Lung (tissue), 12 donors: ENCODE data around the gene HMCN2. TPM values are rescaled to one million over a fixed set of nuclear protein-coding genes. Genes with fewer than 3 reads are reported as not detected.

ENCODE experiments used
- ATAC-seq: fragments of 200-7000 bp; cut with Tn5 transposase; one replicate; pipeline ENCODE4 v1.9.1; 2020; ENCODE audit warnings: moderate number of reproducible peaks; ENCODE audit not compliant: insufficient read depth, low FRiP score
- DNase-seq, 3 donors: peaks; one replicate each; pipeline ENCODE4 v3.0.0-alpha.2; 2013 to 2017
- H3K27ac ChIP-seq, 2 donors: one replicate each; pipeline ENCODE4 v1.5.1; 2013; ENCODE audit warnings: mild to moderate bottlenecking in 2 of 2, moderate library complexity in 2 of 2, control low read depth in 1 of 2, inconsistent platforms in 1 of 2, low read depth in 1 of 2, low read length in 1 of 2
- H3K27me3 ChIP-seq, 3 donors: one replicate each; pipeline ENCODE4 v1.5.1; 2013; ENCODE audit warnings: low read length in 2 of 3; ENCODE audit not compliant: control insufficient read depth in 3 of 3, insufficient read depth in 3 of 3
- H3K36me3 ChIP-seq, 4 donors: one replicate each; pipeline ENCODE4 v1.5.1; 2013; ENCODE audit warnings: low read length in 4 of 4, mild to moderate bottlenecking in 1 of 4, moderate library complexity in 1 of 4; ENCODE audit not compliant: control insufficient read depth in 4 of 4, insufficient read depth in 4 of 4
- H3K4me1 ChIP-seq, 5 donors: one replicate each; pipeline ENCODE4 v1.5.1; 2013; ENCODE audit warnings: low read length in 5 of 5, mild to moderate bottlenecking in 2 of 5, moderate library complexity in 1 of 5; ENCODE audit not compliant: control insufficient read depth in 5 of 5, insufficient read depth in 5 of 5
- H3K4me3 ChIP-seq: one replicate; pipeline ENCODE4 v1.5.1; 2013; ENCODE audit warnings: mild to moderate bottlenecking, control low read depth, moderate library complexity
- H3K9ac ChIP-seq, 2 donors: one replicate each; pipeline ENCODE4 v1.5.1; 2013; ENCODE audit warnings: low read length in 2 of 2, control low read depth in 1 of 2; ENCODE audit not compliant: insufficient read depth in 1 of 2
- H3K9me3 ChIP-seq, 4 donors: one replicate each; pipeline ENCODE4 v1.5.1; 2013; ENCODE audit warnings: low read length in 3 of 4, mild to moderate bottlenecking in 1 of 4, moderate library complexity in 1 of 4; ENCODE audit not compliant: control insufficient read depth in 4 of 4, insufficient read depth in 3 of 4
- WGBS, 2 donors: extraction: QIAGEN DNeasy Blood & Tissue Kit; methylation state at CpG; one replicate each; pipeline ENCODE4 v1.1.7; 2013; 5-methylcytosine and 5-hydroxymethylcytosine counted together
- polyA plus RNA-seq, 2 donors: library from polyadenylated mRNA; stranded (reverse); fragments of 200-250 nt; gene quantifications; one replicate each; pipeline ENCODE4 v1.2.1, GENCODE V29; 2013
- total RNA-seq, 2 donors: library from RNA; depleted of rRNA in 1 of 2; stranded (reverse); fragments of >200 nt in 1 of 2; gene quantifications; one replicate each; pipeline ENCODE4 v1.2.1, GENCODE V29; 2014 to 2021
- TF ChIP-seq, protein P1 (sequence below): IDR thresholded peaks from 2 replicates; pipeline ENCODE4 v1.5.1; 2012; ENCODE audit warnings: mild to moderate bottlenecking; ENCODE audit errors: control extremely low read depth, extremely low read depth
- donor health status: control.
- donor health status: control.
- donor health status: Bipolar disorder and iron deficiency.
- donor health status: healthy.
- donor health status: DM: yes; HTN: yes; CAD: no.

The HMCN2 gene
- total and polyA plus RNA-seq, 4 donors, result 2.1 to 5.2 (median 3.7) TPM

DNA sequence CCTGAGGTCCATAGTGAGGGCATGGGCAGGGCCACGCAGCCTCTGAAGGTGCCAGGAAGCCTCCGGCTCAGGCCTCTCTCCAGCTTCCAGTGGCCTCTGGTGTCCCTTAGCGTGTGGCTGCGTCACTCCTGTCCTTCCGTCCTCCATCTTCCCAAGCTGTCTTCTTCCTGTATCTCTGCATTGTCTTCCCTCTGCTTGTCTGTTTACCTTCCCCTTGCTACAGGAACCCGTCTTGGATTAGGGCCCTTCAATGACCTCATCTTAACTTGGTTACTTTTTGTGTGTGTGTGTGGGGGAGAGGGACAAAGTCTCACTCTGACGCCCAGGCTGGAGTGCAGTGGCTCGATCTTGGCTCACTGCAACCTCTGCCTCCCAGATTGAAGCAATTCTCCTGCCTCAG, 193.6 kb downstream of the HMCN2 start:
- no peaks in the 10 kb centered on the region for H3K9me3 ChIP-seq
- H3K9ac ChIP-seq, result no peak overlapping the region
- ATAC-seq (no peak), DNase-seq (no peak)
- H3K4me1 ChIP-seq, result peaks cover 0 to 5% (median 0%) of the 10 kb centered on the region in 5 donors
- no peak overlapping the region for H3K4me3 ChIP-seq
- TF ChIP-seq, protein P1, sequence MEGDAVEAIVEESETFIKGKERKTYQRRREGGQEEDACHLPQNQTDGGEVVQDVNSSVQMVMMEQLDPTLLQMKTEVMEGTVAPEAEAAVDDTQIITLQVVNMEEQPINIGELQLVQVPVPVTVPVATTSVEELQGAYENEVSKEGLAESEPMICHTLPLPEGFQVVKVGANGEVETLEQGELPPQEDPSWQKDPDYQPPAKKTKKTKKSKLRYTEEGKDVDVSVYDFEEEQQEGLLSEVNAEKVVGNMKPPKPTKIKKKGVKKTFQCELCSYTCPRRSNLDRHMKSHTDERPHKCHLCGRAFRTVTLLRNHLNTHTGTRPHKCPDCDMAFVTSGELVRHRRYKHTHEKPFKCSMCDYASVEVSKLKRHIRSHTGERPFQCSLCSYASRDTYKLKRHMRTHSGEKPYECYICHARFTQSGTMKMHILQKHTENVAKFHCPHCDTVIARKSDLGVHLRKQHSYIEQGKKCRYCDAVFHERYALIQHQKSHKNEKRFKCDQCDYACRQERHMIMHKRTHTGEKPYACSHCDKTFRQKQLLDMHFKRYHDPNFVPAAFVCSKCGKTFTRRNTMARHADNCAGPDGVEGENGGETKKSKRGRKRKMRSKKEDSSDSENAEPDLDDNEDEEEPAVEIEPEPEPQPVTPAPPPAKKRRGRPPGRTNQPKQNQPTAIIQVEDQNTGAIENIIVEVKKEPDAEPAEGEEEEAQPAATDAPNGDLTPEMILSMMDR, result no peak
- H3K27ac ChIP-seq, result peak overlapping the region in 1 of 2 donors; percentile 7
- peaks cover 0 to under 1% (median 0%) of the 10 kb centered on the region in 4 donors for H3K36me3 ChIP-seq
- 66 to 68% methylated on average over 8 of the region's 8 CpGs for WGBS, 2 donors
- H3K27me3 ChIP-seq, result peaks cover 0 to 3% (median 0%) of the 10 kb centered on the region in 3 donors

GRCh38 chr9:130459941-130460669, 194.5 kb downstream of the HMCN2 start:
- Histone ChIP-seq H3K27me3 (peaks cover 0 to 3% (median 0%) of the 10 kb centered on the region in 3 donors), H3K9me3 (no peaks in the 10 kb centered on the region), H3K9ac (no peak overlapping the region), H3K4me3 (no peak overlapping the region), H3K27ac (no peak overlapping the region), H3K36me3 (peaks cover 0 to 5% (median 0%) of the 10 kb centered on the region in 4 donors), H3K4me1 (peaks cover 0 to 3% (median 0%) of the 10 kb centered on the region in 5 donors)
- 74 to 76% methylated on average over 11 of the region's 11 CpGs for WGBS, 2 donors
- TF ChIP-seq, protein P1, result no peak
- DNase-seq (no peak), ATAC-seq (no peak)

- DNase-seq (peak; percentile 55 to 71 (median 56)), ATAC-seq (no peak)
- no peak overlapping the region for H3K4me3 ChIP-seq
- peaks cover 0 to 6% (median 0%) of the 10 kb centered on the region in 5 donors for H3K4me1 ChIP-seq
- TF ChIP-seq, protein P1, result peak; percentile 75
- no peaks in the 10 kb centered on the region for H3K9me3 ChIP-seq
- WGBS, 2 donors, result 21 to 29% methylated on average over 15 to 22 of the region's 22 CpGs
- H3K36me3 ChIP-seq, result peaks cover 0 to 13% (median 0%) of the 10 kb centered on the region in 4 donors
- H3K9ac ChIP-seq, result no peak overlapping the region
- no peak overlapping the region for H3K27ac ChIP-seq
- H3K27me3 ChIP-seq, result peaks cover 0 to 1% (median 0%) of the 10 kb centered on the region in 3 donors
Measured at GRCh38 chr9:130461218-130461630, 195.7 kb downstream of the HMCN2 start.
